GM10847 (cell line): Measurements from ENCODE around the gene SNX33.

Experiments
- POLR2A ChIP-seq: IDR thresholded peaks from 2 replicates; pipeline ENCODE4 v1.6.1; 2011; ENCODE audit not compliant: insufficient read length; ENCODE audit errors: extremely low read depth

Gene SNX33

DNA sequence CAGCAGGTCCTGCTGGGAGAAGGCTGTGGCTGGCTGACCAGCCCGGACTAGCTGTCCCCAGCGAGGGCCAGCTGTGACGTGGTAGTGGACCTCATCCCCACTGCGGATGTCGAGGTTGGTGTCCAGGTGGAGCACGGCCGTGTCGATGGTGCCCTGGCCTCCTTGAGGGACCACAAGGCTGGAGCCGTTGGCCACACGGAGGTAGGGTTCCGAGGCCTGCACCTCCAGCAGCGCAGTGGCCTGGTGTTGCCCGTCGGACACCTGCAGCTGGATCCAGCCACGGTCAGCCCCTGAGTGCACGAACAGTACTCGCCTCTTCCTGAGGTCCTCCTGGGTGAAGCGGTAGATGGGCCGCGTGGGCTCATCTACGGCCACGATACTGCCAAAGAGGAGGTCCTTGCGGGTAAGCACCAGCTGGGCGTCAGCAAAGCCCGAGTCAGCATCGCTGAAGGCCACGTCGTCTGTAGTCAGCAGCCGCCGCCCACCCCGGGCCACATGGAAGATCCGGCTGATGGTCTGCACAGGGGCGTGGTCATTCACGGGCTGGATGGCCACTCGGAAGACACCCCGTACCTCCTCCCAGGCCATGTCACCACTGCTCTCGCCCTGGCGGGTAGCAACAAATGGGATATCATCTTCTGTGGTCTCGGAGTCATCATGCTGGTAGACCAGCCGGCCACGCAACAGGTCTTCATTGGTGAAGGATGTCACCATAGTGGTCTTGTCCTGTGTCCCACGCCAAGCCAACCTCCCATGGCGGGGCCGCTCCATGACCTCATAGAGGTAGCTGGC, 40.0 kb downstream of the SNX33 start:
- no peak for TF ChIP-seq POLR2A

DNA sequence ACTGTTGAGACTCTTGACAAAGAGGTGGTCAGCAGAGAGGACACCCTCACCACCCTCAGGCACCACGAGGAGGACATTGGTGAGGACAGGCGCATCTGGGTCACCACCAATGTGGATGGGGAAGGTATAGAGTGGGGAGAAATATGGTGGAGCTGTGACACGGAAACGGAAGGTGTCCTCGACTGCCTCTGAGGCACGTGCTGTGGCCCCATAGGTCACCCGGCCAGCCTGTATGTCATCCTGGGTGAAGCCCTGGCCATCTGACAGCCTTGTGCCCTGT, 40.5 kb downstream of the SNX33 start:
- TF ChIP-seq POLR2A: no peak

DNA sequence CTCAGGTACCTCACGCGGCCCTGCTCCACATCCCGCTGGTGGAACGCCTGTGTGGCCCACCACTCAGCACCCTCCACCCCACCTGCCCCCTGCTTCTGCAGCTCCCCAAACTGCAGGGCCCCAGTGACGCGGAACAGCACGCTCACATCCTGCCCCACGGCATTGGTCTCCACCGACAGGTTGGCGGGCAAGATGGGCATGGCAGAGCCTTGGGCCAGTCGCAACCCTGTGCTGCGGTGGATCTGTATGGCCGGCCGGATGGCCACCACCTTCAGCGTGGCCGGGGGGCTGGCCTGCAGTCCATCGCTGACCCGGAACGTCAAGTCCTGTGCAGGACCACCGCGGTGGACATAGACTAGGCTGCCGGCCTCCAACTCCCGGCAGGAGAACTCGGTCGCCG, 41.1 kb downstream of the SNX33 start:
- TF ChIP-seq POLR2A: no peak

DNA sequence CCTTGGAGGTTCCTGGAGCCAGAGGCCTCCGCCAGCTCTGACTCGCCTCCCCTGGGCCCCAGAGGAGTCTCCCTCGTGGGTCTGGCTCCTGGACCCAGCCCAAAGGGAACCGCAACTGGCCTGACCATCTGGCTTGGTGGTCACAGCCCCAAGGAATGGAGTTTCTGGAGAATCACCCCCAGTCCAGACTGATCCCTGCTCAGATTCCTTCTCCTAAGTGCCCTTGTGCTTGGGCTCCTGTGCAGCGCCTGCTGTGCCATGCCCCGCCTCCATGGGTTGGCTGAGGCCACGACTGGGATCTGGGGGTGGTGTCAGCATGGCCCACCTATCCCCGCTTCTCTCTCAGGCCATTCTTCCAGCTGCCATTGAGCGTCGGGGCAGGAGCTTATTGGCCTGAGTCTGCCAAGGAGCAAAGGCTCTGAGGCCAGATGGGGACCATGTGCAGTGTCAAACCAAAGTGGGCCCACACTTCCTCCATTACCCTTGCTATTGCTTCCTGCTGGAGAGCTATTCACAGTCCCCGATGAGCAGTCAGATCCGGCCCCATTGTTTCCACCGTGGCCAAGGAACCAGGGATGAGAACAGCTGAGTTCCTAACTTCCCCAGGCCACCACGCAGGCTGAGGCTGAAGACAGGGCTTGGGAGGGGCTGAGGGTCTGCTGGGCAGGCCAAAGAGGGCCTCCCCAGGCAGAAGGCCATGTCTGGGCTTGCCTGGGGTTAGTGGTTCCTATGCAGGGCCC, 46.0 kb downstream of the SNX33 start:
- no peak for TF ChIP-seq POLR2A

DNA sequence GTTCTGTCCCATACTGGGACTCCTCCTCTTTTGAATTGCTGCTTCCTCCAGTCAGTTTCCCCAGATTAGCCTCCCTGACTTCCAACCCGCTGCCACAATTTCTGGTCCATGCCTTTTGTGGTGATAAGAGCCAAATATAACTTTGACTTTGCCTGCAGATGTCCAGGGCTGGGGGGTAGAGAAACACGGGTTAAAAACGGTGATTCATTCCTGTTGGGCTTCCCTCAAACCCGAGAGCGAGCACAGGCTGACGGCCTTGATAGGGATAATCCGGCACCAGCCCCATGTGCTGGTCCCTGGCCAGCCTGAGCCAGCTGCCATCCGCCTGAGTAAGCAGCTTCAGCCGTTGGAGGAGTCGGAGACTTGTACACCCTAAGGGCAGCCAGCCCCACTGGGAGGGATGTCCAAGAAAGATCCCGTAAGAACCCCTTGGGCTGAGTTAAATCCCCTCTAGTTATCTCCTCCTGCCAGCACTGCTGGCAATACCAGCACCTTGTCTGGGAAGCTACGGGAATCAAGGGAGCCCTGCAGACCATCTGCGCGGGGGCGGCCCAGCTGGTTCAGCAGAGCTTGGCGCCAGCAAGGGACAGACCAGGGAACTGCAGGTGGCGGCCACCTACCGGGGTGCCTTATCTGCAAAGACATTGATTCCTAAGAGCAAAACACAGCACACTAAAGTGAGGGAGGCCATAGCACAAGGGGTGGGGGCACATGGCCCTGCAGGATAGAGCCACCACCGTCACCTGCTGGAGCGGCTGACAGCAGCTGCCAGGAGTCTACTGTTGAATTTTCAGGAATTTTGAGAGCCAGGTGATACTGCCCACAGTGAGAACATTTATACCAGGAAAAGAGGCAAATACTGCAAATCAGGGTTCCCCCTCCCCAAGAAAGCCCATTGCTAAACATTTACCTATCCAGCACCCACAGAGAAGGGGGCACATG, 46.8 kb downstream of the SNX33 start:
- TF ChIP-seq POLR2A: no peak

DNA sequence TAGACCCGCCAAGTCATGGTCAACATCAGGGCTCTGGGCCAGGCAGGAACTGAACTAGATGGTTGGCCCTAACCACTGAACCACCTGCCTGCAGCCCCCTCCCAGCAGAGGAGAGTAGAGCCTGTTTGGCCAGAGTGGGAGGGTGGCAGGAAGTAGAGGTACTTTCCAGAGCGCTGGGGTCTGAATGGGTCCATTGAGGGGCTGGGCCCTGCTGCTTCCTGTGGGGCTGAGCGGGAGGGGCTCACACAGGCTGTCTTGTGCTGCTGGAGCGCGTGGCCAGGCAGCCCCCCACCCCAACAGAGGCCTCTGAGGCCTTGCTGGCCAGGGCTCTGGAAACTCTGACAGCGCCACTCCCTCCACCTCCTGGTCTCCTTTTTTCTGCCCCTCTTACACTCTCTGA, 47.5 kb downstream of the SNX33 start:
- no peak for TF ChIP-seq POLR2A

DNA sequence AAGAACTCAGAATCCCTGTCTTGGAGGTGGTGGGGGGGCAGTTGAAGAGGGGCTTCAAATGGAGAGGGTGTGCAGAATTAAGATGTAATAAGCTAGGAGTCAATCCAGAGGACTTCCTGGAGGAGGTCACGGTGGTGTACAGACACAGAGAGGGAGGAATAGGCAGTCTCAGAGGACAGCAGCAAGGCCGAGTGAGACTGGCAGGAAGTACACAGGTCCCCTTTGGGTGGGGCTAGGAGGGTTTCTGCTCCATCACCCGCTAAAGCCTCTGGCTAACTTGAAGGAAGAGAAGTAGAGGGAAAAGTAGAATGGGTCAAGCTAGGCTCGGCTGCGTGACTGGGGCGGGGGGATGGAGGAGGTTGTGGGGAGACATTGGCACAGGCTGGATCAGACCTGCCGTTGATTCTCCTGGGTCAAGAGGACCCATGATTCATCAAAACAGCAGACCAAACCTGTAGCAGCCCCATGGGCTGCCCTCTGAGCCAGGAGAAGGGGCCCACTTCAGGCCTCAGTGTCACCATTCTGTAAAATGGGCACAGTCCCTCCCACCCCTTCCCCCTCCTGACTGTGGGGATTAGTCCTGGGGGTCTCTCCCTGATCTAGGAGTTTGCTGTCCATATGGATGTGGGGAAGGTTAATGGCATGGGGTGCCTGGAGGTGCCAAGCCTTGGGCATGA, 48.1 kb downstream of the SNX33 start:
- no peak for TF ChIP-seq POLR2A

DNA sequence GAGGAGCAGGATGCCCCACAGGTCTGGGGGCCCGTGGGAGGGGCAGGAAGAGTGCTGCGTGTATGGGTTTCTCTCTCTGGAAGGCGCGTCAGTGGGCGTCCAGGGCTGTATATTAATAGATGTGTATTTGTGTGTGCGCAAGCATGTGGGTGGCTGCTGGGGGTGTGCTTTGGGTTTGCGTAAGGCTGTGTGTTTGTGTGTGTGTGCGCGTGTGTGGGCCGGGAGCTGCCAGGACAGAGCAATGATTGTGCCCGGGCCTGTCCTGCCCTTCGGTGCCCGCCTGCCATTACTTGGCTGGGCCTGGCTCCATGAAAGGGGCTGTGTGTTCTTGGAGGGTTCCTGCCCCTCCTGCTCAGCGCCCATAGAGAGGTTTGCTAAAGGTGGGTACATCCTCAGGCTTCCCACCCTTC, 48.6 kb downstream of the SNX33 start:
- TF ChIP-seq POLR2A: no peak

DNA sequence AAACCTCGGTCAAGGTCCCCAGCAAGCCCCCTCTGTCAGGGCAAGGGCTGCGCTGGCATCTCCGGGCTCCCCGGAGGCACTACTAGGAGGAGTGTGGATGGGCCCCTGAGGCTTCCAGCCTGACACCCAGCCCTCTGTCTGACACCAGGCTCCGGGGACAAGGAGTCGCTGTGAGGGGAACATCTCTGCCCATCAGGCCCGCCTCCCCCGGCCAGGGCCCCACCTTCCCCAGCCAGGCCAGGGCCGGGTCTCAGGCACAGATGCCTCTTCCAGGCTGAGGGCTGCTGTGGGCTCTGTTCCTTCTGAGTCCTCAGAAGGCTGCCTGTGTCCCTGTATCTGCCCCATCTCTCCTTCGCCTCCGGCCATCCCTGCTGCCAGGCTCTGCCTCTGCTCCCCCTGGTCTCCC, 49.1 kb downstream of the SNX33 start:
- TF ChIP-seq POLR2A: no peak

DNA sequence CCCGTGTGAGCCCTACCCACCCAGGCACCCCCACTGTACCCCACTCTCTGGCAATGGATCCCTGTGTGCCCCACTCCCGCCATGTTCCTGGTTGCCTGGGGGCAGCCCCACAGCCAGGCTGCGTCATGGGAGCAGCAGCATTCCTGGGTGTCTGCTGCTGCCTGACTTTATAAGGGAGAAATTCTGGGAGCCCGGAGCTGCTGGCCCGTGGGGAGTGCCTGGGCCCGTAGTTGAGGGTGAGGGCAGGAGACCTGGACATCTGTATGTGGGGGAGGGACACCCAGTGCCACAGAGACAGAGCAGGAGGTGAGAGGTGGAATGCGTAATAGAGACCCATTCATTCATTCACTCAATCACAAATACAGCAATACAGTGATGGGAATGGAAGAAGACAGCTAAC, 49.8 kb downstream of the SNX33 start:
- TF ChIP-seq POLR2A: no peak

DNA sequence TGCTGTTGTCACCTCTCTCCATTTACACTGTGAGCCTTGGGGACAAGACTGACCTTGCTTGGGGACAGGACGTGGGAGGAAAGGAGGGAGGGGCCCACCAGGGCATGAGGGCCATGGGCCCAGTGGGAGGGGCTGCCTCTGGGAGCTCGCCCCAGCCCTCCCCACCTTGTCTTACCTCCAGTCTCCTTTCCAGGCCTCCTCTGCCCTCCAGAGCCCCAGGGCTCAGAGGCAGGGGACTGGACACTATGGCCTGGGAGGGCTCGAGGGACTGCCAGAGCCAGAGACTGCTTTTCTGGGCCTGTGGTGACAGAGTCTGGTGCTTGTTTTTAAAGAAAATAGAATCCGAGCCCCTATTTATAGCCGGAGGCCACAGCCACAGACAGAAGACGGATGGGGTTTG, 54.7 kb downstream of the SNX33 start:
- TF ChIP-seq POLR2A: no peak

DNA sequence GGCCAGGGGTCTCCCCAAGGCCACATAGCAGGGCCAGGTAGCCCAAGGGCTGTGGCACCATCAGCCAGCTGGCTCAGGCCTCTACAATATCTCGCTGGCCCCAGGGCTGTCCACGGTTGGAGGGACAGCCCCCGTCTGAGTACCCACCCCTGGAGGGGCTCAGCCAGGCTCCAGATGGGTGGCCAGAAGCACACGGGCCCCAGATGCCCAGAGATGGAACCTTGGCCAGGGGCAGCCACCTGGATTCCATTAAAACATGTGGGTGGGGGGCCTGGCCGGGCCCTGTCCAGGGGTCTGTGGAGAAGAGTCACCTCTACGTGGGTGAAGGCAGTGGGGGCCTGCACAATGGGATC, 56.5 kb downstream of the SNX33 start:
- no peak for TF ChIP-seq POLR2A

DNA sequence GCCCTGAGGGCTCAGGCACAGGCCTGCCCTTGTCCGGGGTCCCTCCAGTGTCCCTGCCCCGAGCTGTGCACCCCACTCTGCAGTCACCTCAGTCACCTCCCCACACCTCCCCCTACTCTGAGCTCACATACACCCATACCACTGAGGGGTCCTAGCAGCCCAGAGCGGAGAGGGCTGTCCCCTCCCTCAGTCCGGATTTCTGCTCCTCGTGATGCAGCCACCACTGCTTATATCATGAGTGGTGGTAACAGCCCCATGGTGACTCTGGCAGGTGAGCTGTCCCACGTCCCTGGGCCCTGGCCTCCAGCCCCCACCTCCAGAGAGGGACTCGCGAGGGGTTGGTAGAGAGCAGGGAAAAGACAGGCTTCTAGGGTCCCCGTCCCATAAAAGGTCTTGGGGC, 56.9 kb downstream of the SNX33 start:
- no peak for TF ChIP-seq POLR2A

DNA sequence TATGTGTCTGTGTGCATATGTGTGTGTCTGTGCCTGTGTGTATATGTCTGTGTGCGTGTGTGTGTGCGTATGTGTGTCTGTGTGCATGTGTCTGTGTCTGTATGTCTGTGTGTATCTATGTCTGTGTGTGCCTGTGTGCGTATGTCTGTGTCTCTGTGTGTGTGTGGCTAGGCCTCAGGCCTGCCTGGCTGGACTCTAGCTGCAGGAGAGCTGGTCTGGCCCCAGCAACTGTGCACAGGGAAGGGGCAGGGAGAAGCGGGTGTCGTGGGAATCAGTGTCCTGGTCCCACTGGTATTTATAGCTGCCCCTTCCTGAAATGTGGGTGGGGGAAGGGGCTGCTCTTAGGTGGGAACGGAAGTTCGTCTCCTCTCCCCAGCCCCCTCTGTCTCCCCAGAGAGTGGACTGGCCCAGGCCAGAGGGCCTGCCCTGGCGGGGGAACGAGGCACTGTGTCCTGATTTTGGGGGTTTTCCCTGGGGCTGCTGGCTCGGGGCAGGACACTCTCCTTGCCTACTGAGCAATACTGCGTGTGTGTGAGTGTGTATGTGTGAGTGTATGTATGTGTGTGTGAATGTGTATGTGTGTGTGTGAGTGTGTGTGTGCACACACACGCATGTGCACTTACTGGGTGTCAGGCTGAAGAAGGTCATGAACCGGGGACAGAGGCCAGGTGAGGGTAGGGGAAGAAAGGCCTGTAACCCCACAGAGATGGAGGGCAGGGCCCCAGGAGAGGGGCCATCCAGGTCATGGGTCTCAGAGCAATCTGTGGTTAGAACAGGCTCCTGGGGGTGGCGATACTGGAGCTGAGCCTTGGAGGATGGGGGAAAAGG, 58.4 kb downstream of the SNX33 start:
- no peak for TF ChIP-seq POLR2A

DNA sequence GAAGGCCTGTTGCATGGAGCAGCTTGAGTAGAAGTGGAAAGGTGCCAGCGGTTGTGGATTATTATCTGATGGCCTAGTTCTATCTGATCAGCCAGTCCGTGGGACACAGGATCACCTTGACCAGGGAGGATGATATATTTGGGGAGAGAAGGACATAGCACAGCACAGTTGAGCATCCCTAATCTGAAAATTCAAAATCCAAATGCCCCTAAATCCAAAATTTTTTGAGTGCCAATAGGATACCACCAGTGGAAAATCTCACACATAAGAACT, 58.9 kb downstream of the SNX33 start:
- no peak for TF ChIP-seq POLR2A
